GM23248 (cell line): ENCODE measurements around the gene GOLGA6D.
"Not testable (repeated sequence)": the region's sequence is repeated elsewhere in the genome, so short reads cannot be mapped to it uniquely, and the experiment has no call there.

ENCODE experiments used
- EZH2 ChIP-seq: fragments of 200-600 bp; sonication (generic); IDR thresholded peaks from 2 replicates; pipeline ENCODE4 v1.6.1; 2018; ENCODE audit warnings: antibody characterized with exemption, mild to moderate bottlenecking; ENCODE audit not compliant: insufficient read depth, poor library complexity, severe bottlenecking
- EZH2phosphoT487 ChIP-seq: fragments of 200-600 bp; sonication (generic); IDR thresholded peaks from 2 replicates; pipeline ENCODE4 v1.6.1; 2018; ENCODE audit warnings: antibody characterized with exemption, moderate library complexity, mild to moderate bottlenecking, low read depth; ENCODE audit not compliant: insufficient read depth

GRCh38 chr15:75319231-75319897 lies 36.7 kb downstream of the GOLGA6D start:
- not testable (repeated sequence) for TF ChIP-seq EZH2phosphoT487, EZH2
